HEK293 (cell line): ENCODE data around the gene GNG5.
"Not testable (repeated sequence)": the region's sequence is repeated elsewhere in the genome, so short reads cannot be mapped to it uniquely, and the experiment has no call there.

Experiments
- CTCF ChIA-PET: fragments of 350-600 bp; formaldehyde crosslinking; extraction: SDS; loops from one replicate; lab custom pipeline; 2021; ENCODE audit warnings: antibody characterized with exemption; lab: Yijun Ruan, JAX
- POLR2A ChIA-PET: fragments of 300-600 bp; formaldehyde crosslinking; extraction: SDS; loops from one replicate; lab custom pipeline; 2020; ENCODE audit warnings: antibody characterized with exemption, inconsistent platforms; lab: Yijun Ruan, JAX
- H3K27ac ChIP-seq: fragments of 200-500 bp; sonication (Bioruptor generic); 2 replicates; pipeline ENCODE4 v1.5.1; 2014; ENCODE audit warnings: low read depth, low read length, control low read depth, inconsistent platforms; ENCODE audit errors: extremely low read depth
- H3K36me3 ChIP-seq, 2 experiments: fragments of 200-500 bp in 1 of 2; sonication (Bioruptor generic) in 1 of 2; 1 replicate in 1 of 2; 2 replicates in 1 of 2; pipeline ENCODE4 v1.5.1; 2014 to 2017; ENCODE audit warnings: inconsistent platforms in 2 of 2, low read length in 2 of 2; ENCODE audit not compliant: control insufficient read depth in 2 of 2, insufficient read depth in 1 of 2
- H3K4me1 ChIP-seq: fragments of 200-500 bp; sonication (Bioruptor generic); 2 replicates; pipeline ENCODE4 v1.5.1; 2014; ENCODE audit warnings: mild to moderate bottlenecking, low read length, inconsistent platforms; ENCODE audit not compliant: control insufficient read depth, insufficient read depth
- H3K4me3 ChIP-seq: 2 replicates; pipeline ENCODE4 v1.5.1; 2011; ENCODE audit warnings: low read depth, mild to moderate bottlenecking, control low read depth, low read length, moderate library complexity
- H3K9me3 ChIP-seq: fragments of 200-500 bp; sonication (Bioruptor generic); 2 replicates; pipeline ENCODE4 v1.5.1; 2014; ENCODE audit warnings: low read depth, low read length, inconsistent platforms; ENCODE audit not compliant: control insufficient read depth, insufficient read depth
- ZNF146 ChIP-seq: fragments of 450-650 bp; formaldehyde crosslinking; IDR thresholded peaks from 2 replicates; pipeline ENCODE4 v1.5.1; 2016; ENCODE audit warnings: missing biosample characterization, missing genetic modification characterization

GNG5 gene

GRCh38 chr1:84448704-84449103, 57.7 kb downstream of the GNG5 start:
- H3K27ac ChIP-seq, H3K4me1 ChIP-seq, POLR2A ChIA-PET, H3K36me3 ChIP-seq, H3K9me3 ChIP-seq, H3K4me3 ChIP-seq: not testable (repeated sequence)
- peak; percentile 66; the same call in 1 of the 2 replicates for TF ChIP-seq ZNF146 (tag by site-specific recombination)
- CTCF ChIA-PET = interaction anchor here (0.8 to 1.4 kb wide), 3 partner anchors 14 to 323 kb away, joined by 3 to 4 read pairs (median 4); no protein-coding TSS in a partner anchor
